Kidney tubule cell (primary cell): ENCODE data around the gene ETV7.
"Not testable (repeated sequence)": the region's sequence is repeated elsewhere in the genome, so short reads cannot be mapped to it uniquely, and the experiment has no call there.

ENCODE experiments used
- DNase-seq: peaks from one replicate; pipeline ENCODE4 v3.0.0-alpha.2; 2018; ENCODE audit warnings: low spot score

Gene ETV7

DNA sequence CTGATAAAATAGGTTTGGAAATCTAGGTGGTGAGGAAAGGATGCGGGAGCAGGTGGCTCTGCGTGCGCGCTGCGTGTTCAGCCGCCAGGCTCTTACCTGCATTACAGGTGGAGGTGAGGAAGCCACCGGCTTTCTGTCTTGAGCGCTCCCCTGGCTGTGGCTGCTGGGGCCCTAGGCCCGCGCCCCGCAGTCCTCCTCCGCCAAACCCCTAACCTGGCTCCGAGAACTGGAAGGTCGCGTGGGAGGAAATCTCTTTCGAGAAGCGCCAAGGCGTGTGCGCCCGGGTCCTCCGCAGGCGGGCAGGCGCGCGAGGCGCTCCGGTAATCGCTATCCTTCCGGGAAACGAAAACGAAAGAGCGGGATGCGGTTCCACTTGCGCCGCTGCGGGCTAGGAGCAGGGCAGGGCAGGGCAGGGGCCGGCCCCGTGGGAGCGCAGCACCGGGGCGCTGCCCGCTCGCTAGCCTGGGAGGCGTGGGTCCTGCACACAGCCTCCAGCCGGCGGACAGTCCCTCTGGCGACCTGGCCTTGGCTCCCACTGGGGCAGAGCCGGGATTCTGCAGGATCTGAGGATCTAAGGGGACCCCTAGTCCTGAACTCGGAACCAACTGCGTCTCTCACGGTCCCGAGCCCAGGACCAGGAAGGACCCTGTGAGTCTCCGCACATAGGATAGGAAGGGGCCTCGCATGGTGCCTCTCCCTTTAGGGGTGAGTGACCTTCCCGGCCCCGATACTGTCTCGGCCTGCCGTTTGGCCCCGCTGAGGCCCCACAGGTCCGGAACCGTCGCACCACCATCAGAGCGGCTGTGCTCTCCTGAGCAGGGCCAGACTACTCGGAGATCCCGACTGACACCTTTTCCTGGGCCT is at the start of gene ETV7:
Gene ETV7 (minus strand): TSS at position 230 of the 864 bp plus-strand sequence. CDS start 128 bp downstream, at position 102.
- DNase-seq = peak; percentile 49

GRCh38 chr6:36436466-36436865 is 49.0 kb upstream of the ETV7 start:
- DNase-seq = no peak

- peak; percentile 10 for DNase-seq
Observed at GRCh38 chr6:36432151-36432671, 44.7 kb upstream of the ETV7 start.

DNA sequence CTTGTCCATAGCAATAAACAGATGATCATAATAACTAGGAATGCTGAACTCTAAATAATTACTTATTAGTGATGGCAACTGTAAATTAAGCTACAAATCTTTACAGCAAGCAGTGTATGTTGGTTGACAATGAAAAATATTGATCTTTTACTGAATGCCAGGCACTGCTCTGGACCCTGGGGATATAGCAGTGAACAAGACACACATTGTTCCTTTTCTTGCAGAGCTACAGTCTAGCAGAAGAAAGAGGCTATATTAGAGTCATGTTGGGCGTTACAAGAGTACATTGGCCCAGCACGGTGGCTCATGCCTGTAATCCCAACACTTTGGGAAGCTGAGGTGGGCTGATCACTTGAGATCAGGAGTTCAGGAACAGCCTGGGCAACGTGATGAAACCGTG is 43.7 kb upstream of the ETV7 start:
- no peak for DNase-seq

DNA sequence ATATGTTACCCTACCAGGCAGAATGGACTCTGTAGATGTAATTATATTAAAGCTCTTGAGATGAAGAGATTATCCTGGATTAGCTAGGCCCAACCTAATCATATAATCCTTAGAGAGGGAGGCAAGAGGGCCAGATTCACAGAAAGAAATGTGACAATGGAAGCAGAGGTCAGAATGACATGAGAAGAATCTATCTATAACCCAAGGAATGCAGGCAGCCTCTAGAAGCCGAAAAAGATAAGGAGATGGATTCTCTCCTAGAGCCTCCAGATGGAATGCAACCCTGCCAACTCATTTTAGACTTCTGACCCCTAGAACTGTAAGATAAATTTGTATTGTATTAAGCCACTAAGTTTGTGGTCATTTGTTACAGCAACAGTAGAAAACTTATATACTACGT is 42.9 kb upstream of the ETV7 start:
- no peak for DNase-seq

GRCh38 chr6:36428911-36429310 is 41.4 kb upstream of the ETV7 start:
- no peak for DNase-seq

DNA sequence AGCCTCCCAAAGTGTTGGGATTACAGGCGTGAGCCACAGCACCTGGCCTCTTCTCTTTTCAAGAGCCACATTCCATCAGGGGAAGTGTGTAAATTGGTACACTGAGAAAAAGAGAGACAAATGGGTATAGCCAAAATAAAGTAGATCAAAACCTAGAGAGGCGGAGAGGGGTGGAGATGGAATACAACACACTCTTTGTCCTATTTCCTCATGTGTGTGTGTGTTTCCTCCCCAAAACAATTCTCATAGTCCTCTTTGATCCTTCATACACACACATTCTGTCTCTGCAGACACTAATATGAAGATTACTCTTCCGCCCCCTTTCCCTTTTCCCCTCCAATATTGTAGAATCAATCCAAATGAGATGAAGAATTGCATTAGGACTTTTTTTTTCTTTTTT is 39.2 kb upstream of the ETV7 start:
- no peak for DNase-seq

DNA sequence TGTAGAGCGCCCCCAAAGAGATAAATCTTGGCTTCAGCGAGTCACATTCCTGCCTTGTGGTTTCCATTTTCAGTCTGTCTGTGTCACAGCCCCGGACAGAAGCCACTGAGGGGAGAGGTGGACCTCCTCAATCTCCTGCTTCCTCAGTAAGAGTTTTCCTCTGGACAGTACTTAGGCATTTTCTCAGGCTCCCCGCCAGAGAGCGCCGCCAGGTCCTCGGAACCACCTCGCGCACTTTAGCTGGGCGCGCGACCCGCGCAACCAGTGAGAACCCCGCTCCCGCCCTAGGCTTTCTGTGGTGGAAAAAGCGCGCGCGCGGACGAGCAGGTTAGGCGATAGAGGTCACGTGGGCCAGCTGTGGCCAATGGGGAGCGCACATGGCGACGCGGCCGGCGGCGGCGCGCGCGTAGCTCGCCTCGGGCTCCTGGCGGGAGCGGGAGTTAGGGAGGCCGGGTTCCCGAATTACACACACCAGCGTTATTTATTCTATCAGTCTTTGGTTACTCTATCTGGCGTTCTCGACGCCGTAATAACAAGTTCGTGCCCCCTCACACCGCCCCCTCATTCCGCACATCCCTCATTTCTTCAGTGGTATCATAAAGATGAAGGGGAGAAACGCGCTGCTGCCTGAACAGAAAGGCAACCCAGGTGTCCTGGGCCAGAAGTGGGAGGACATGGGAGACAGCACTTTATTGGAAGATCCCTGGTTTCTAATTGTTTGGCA is 35.8 kb upstream of the ETV7 start:
- DNase-seq = peak; percentile 98

DNA sequence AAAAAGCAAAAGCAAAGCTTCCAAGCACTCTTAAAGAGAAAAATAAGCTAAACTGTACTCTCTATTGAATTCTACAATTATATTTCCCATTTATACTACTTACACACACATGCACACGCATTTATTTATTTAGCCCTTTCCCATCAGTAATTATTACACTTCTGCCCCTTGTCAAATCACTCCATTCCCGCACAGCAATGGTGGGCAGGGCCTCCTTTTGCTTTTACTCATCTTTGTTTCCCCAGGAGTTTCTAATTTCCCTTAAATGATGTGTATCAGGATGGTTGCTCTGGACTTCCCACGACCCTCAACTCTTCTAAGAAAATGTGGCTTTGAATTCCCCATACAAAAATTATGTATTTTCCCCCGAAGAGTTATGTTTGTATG is 35.2 kb upstream of the ETV7 start:
- DNase-seq = no peak

DNA sequence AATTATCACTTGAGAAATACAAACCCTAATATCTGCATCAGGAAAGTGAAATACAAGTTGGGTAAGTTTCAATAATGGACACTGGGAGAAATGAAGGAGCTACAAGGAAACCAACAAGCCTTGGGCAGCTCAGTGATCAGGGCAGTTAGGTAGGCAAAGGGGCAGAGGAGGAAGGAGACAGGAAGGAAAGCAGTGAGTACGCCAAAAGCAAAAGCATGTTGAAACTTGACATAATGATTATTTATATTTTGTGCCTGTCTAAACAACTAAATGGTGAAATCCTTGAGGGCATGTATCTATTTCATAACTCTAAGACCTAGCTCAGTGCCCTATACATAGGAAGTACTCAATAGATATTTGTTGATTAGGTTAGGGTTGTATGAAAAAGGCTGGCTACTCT is 31.8 kb upstream of the ETV7 start:
- DNase-seq = no peak

GRCh38 chr6:36418558-36418957 is 31.1 kb upstream of the ETV7 start:
- no peak for DNase-seq

GRCh38 chr6:36414481-36414880 is 27.0 kb upstream of the ETV7 start:
- DNase-seq = peak; percentile 59

GRCh38 chr6:36413489-36414480 is 26.3 kb upstream of the ETV7 start:
- peak; percentile 8 for DNase-seq

- DNase-seq = not testable (repeated sequence)
Observed at GRCh38 chr6:36409718-36410117, 22.2 kb upstream of the ETV7 start.

DNA sequence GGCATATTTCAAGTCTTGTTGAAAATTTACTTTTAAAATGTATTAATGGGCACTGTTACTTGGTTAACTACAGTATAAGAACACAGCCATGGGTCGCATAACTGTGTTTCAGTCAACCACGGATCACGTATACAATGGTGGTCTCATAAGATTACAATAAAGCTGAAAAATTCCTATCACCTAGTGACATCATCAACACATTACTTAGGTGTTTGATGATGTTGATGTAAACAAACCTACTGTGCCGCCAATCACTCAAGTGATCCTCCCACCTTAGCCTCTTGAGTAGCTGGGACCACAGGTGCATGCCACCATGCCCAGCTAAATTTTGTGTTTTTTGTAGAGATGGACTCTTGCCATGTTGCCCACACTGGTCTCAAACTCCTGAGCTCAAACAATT is 16.7 kb upstream of the ETV7 start:
- DNase-seq = no peak

DNA sequence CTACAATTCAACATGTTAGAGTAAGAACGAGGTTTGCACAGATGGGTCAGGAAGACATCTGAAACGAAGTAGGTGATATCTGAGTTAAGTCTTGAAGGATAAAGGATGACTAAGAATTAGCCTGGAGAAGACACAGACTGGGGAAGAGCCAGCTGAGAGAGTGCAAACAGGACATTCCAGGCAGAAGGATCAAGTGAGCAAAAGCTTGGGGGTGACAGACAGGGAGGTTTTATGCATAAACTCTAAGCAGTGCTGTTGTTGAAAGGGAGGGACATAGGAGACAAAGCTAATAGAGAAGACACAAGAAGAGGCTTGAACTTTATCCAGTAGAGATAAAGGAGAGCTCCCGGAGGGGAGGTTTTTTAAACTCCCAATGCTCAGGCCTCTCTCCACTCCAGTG is 15.0 kb upstream of the ETV7 start:
- no peak for DNase-seq

DNA sequence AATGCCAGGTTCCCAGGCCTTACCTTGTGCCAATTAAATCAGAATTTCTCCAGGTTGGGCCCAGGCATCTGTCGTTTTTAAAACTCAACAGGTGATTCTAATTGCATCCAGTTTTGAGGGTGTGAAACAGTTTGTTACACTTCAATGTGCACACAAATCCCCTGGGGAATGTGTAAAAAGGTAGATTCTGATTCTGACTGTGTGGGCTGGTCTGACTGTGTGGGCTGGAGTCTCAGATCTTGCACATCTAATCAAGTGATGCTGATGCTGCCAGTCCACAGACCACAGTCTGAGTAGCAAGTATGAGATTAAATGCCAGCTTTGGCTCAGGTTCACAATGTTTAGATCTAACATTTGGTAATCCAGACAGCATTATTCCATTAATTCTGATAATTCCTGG is 12.5 kb upstream of the ETV7 start:
- no peak for DNase-seq

GRCh38 chr6:36392621-36393020 is 5.2 kb upstream of the ETV7 start:
- DNase-seq = no peak

DNA sequence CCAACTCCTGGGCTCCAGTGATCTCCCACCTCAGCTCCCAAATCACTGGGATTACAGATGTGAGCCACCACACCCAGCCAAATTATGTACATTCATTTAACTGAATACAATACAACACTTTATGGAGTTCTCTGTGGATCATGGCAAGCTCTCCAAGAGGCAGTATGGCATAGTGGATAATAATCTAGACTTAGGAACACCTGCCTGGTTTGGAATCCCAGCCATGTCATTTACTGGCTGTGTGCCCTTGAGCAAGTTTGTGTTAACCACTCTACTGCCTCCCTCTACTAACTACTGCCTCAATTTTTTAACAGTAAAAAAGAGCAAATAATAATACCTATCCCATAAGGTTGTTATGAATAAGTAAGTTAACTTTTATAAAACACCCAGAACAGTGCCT is 1.9 kb upstream of the ETV7 start:
- no peak for DNase-seq

DNA sequence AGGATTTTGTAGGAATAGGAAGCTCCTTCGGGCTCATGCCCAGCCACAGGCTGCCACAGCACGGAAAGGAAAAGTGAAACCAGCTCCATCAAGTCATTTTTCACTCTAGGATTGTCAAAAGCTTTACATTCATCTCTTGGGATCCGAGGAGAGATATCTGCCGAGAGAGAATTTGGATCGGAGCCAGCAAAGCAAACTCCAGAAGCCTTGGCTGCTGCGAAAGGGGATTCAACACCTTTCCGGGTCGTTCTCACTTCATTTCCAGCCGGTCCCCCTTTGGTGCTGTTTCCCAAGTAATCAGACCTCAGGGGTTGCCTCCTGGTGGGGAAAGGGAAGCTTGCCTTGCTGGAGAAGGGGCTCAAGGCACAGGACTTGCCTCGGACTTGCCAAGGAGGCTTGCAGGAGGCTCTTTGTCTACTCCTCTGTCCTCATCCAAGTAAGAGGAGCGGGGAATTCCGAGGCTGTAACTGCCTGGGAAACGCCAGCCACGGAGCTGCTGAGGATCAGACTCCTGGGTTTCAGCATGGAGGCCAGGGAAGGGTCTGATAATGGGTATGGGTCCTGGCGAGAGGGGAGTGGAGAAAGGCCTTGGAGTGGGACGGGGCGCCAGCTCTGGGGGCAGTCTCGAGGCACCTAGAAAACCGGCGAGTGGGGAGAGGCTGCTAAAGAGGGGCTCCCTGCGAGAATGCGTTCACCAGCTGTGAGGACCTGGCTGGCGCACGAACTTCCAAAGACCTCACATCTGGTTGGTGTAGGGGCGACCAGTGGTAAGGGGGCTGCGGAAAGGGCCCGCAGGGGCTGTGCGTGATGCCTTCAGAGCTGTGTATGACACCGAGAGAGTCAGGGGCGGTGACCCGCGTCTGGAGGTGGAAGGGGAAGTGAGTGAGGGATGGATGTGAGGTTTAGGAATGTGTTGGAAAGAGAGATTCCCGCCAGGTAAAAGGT is 702 bp downstream of the ETV7 start:
- DNase-seq = peak; percentile 73

GRCh38 chr6:36384095-36384494 is 3.4 kb downstream of the ETV7 start:
- no peak for DNase-seq
